ENCODE measurements around the gene RSRP1.
"Not testable (repeated sequence)": the region's sequence is repeated elsewhere in the genome, so short reads cannot be mapped to it uniquely, and the experiment has no call there.

DNA sequence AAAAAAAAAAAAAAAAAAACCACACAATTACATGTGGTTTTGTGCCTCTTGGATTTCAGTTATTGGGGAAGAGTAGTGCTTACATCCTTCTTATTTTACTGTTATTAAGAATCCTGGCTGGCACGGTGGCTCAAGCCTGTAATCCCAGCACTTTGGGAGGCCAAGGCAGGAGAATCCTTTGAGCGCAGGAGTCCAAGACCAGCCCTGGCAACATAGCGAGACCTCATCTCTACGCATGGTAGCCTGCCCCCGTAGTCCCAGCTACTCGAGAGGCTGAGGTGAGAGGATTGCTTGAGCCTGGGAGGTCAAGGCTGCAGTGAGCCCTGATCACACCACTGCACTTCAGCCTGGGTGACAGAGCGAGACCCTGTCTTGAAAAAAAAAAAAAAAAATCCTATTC, 11.0 kb downstream of the RSRP1 start:
- TF ChIP-seq, protein P1, sequence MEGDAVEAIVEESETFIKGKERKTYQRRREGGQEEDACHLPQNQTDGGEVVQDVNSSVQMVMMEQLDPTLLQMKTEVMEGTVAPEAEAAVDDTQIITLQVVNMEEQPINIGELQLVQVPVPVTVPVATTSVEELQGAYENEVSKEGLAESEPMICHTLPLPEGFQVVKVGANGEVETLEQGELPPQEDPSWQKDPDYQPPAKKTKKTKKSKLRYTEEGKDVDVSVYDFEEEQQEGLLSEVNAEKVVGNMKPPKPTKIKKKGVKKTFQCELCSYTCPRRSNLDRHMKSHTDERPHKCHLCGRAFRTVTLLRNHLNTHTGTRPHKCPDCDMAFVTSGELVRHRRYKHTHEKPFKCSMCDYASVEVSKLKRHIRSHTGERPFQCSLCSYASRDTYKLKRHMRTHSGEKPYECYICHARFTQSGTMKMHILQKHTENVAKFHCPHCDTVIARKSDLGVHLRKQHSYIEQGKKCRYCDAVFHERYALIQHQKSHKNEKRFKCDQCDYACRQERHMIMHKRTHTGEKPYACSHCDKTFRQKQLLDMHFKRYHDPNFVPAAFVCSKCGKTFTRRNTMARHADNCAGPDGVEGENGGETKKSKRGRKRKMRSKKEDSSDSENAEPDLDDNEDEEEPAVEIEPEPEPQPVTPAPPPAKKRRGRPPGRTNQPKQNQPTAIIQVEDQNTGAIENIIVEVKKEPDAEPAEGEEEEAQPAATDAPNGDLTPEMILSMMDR (IDR thresholded peaks at IDR 0.05) = not testable (repeated sequence)
- not testable (repeated sequence) for TF ChIP-seq POLR2A (IDR thresholded peaks at IDR 0.05)

Measured in gastroesophageal sphincter (tissue), 3 donors.